WI38 (cell line): Measurements from ENCODE around the gene BATF3.

Experiments
- H3K4me3 ChIP-seq: 2 replicates; pipeline ENCODE4 v1.5.1; 2011; ENCODE audit warnings: low read depth, mild to moderate bottlenecking, control low read depth, low read length
- CTCF ChIP-seq: IDR thresholded peaks from 2 replicates; pipeline ENCODE4 v1.5.1; 2012; ENCODE audit warnings: low read depth, mild to moderate bottlenecking, control low read depth, low read length

BATF3 gene

DNA sequence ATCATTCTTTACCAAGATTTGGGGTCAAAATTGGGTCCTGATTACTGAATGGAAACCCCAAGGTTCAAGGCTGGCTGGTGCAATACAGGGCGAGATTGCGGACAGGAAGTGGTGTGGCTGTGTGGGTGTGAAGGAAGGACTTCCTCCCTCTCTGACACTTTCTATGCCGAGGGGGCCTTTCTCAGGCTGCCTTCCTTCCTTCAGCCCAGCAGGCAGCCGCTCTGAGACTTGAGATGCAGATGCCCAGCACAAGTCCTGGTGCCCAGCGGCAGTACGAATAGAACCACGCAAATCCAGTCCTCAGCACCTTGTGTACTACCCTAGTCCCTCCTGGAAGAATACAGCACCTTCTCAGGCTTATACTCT is 16.3 kb downstream of the BATF3 start:
- no peak for TF ChIP-seq CTCF
- no peak overlapping the region for H3K4me3 ChIP-seq

DNA sequence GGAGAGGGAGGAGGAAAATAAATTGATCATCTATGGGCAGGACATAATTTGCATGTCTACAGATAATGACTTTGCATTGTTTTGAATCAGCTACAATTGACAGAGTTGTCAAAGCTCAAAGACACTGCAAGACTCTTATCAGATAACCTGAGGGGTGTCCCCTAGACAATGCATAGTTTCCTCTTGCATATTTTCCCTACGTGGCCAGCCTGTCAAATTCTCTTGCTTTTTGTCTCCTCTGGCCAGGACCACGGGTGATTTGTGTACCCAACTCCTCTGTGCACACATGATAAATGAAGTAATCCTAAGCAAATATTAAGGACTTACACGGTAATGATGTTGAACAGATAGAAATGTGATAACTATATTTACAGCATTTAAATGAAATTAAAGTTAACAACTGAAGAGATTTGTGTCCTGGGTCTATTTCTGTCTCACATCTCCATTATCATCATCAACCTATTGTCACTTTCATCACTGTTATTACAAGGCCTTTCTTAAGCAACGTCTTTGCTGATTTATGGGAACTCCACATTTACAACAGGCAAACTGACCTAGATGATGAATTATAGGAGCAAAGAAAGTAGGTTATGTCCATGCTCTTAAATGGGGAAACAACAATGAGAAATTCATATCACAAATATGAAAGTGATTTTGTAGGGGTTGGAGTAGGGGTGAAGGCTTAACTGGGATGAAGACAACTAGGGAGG is 18.8 kb downstream of the BATF3 start:
- TF ChIP-seq CTCF = no peak
- H3K4me3 ChIP-seq = no peak overlapping the region

DNA sequence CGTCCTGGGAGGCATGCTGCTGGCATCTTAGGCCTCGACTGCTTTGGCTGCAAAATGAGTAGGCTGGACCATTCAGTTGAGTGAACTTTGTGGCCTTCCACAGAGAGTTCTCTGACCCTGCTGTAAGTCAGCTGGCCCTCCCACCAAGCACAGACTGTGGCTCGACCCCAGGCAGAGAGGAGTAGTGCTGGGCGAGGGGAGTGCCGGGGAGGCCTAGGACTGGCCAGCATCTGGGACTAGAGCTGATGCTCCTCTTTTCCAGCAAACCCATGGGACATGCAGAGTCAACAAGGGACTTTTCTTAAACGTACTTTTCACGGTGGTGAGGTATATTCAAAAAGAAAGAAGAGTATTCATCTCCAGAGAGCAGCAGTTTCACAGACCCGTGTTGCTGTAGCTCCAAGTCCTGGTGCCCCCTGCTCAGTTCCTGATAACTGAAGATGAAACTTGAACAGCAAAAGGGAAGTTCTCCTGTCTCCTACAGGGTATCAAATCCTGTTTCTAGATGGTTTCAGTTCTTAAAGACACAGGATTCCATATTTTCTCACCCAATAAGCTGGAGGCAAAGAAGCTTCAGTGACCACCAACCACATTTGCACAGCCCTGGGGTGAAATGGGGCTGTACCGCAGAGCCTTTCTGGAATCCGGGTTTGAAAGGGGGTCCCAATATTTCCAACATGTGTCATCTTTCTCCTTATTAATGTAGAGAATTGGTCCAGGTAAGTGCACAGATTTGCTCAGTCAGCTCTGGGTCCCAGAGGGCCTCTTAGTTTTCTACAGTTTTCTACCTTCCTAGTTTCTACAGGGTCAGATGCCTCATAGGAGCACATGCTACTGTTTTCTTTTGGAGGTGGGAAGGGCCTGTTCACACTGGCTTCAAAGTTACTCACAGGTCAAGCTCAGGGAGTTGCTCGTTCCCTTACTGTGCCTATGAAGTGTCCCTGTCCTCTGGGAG is 20.9 kb downstream of the BATF3 start:
- no peak for TF ChIP-seq CTCF
- H3K4me3 ChIP-seq = no peak overlapping the region

GRCh38 chr1:212677573-212677972 is 22.1 kb downstream of the BATF3 start:
- TF ChIP-seq CTCF = no peak
- no peak overlapping the region for H3K4me3 ChIP-seq

- no peak for TF ChIP-seq CTCF
- no peak overlapping the region for H3K4me3 ChIP-seq
Observed at GRCh38 chr1:212677136-212677535, 22.5 kb downstream of the BATF3 start.

GRCh38 chr1:212675675-212676074 is 24.0 kb downstream of the BATF3 start:
- TF ChIP-seq CTCF = no peak
- H3K4me3 ChIP-seq = no peak overlapping the region

GRCh38 chr1:212674872-212675271 is 24.8 kb downstream of the BATF3 start:
- H3K4me3 ChIP-seq = no peak overlapping the region
- no peak for TF ChIP-seq CTCF
